Cortex of kidney (tissue), 1 donor: ENCODE measurements around the gene EARS2.
"Not testable (repeated sequence)": the region's sequence is repeated elsewhere in the genome, so short reads cannot be mapped to it uniquely, and the experiment has no call there.

Experiments used
- DNase-seq: peaks from one replicate; lab custom pipeline; 2025; lab: John Stamatoyannopoulos, UW

The EARS2 gene

GRCh38 chr16:23505671-23506605 lies 51.2 kb downstream of the EARS2 start:
- DNase-seq: no peak

GRCh38 chr16:23505180-23505665 lies 51.9 kb downstream of the EARS2 start:
- DNase-seq: no peak

- DNase-seq: no peak
Observed at GRCh38 chr16:23504453-23505179, 52.5 kb downstream of the EARS2 start.

GRCh38 chr16:23504076-23504452 lies 53.1 kb downstream of the EARS2 start:
- DNase-seq: no peak

- DNase-seq: no peak
Observed at GRCh38 chr16:23502466-23502865, 54.7 kb downstream of the EARS2 start.

- DNase-seq: no peak
Observed at GRCh38 chr16:23501291-23501690, 55.9 kb downstream of the EARS2 start.

- no peak for DNase-seq
Observed at GRCh38 chr16:23500862-23501225, 56.3 kb downstream of the EARS2 start.

- no peak for DNase-seq
Observed at GRCh38 chr16:23500212-23500861, 56.8 kb downstream of the EARS2 start.

- no peak for DNase-seq
Observed at GRCh38 chr16:23499801-23500200, 57.3 kb downstream of the EARS2 start.

GRCh38 chr16:23498863-23499262 lies 58.3 kb downstream of the EARS2 start:
- DNase-seq: no peak

GRCh38 chr16:23497543-23497868 lies 59.6 kb downstream of the EARS2 start:
- DNase-seq: no peak

- DNase-seq: no peak
Observed at GRCh38 chr16:23496821-23497542, 60.2 kb downstream of the EARS2 start.

- DNase-seq: no peak
Observed at GRCh38 chr16:23495671-23496070, 61.5 kb downstream of the EARS2 start.

- DNase-seq: no peak
Observed at GRCh38 chr16:23494188-23494587, 63.0 kb downstream of the EARS2 start.

GRCh38 chr16:23491490-23492391 lies 65.4 kb downstream of the EARS2 start:
- no peak for DNase-seq

- no peak for DNase-seq
Observed at GRCh38 chr16:23486480-23486879, 70.7 kb downstream of the EARS2 start.

- no peak for DNase-seq
Observed at GRCh38 chr16:23485841-23486240, 71.3 kb downstream of the EARS2 start.

GRCh38 chr16:23485257-23485614 lies 71.9 kb downstream of the EARS2 start:
- DNase-seq: no peak

GRCh38 chr16:23484510-23485256 lies 72.5 kb downstream of the EARS2 start:
- DNase-seq: no peak

- DNase-seq: not testable (repeated sequence)
Observed at GRCh38 chr16:23483492-23483891, 73.7 kb downstream of the EARS2 start.
